Mesangial cell (primary cell): ENCODE results near the gene MYL9. TPM values are rescaled to one million over a fixed set of nuclear protein-coding genes. Genes with fewer than 3 reads are reported as not detected.

Source experiments
- total RNA-seq: library from RNA; depleted of rRNA; stranded (reverse); fragments of >200 nt; gene quantifications from 2 replicates; pipeline ENCODE4 v1.2.3, GENCODE V29; 2015

MYL9 gene
- 170 and 199 TPM in 2 replicates for total RNA-seq

DNA sequence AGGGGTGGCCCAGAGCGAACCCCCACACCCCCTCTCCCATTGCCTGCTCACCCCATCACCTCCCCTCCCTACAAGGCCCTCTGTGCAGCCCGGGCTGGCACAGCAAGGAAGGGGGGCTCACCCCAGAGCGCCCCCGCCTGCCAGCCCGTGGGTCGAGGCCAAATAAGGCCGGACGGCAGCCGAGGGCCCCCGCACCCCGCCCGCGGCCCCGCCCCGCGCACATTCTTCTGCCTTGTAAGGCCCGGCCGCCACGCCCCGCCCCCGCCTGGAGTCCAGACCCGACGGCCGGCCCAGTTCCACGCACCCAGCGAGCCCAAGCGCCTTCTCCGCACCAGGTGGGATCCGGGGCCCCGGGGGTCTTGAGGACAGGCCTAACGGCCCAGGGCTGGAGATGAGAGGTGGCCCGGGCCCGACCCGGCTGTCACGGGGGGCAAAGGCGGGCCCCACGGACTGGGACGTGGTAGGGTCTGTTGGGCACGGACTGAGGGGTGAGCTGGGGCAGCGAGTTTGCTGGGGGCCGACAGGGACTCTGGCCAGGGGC, at the start of gene MYL9:
Gene MYL9 (plus strand): TSS at position 293 of the 541 bp plus-strand sequence. CDS start 3,366 bp downstream, outside the sequence.

GRCh38 chr20:36573103-36573797, 31.9 kb downstream of the MYL9 start, which contains the start of gene TGIF2:
Gene TGIF2, plus strand, starts transcription at chr20:36573597. Its CDS starts 5,178 bp downstream, at chr20:36578775.

Other genes starting within 250 kb of the MYL9 start
- gene DLGAP4, start 235.2 kb upstream of the MYL9 start, total RNA-seq, result 53.4 and 82.0 TPM in 2 replicates
- 15.0 and 30.0 TPM in 2 replicates for gene TGIF2, start 32.1 kb downstream of the MYL9 start, total RNA-seq
- 76.8 and 114 TPM in 2 replicates for gene RAB5IF, start 64.3 kb downstream of the MYL9 start, total RNA-seq
- not detected in 2 replicates for gene SLA2, start 104.7 kb downstream of the MYL9 start, total RNA-seq
- gene NDRG3, start 204.6 kb downstream of the MYL9 start, total RNA-seq, result 15.8 and 20.3 TPM in 2 replicates
- 4.1 and 25.7 TPM in 2 replicates for gene DSN1, start 232.2 kb downstream of the MYL9 start, total RNA-seq